Loucy (cell line): ENCODE data around the gene CNNM1.

Experiments used
- EZH2phosphoT487 ChIP-seq: fragments of 200-600 bp; IDR thresholded peaks from 2 replicates; pipeline ENCODE4 v1.6.1; 2018; ENCODE audit warnings: antibody characterized with exemption, mild to moderate bottlenecking, moderate library complexity, borderline replicate concordance
- TF ChIP-seq, protein P1 (sequence below): fragments of 200-600 bp; sonication (generic); conservative IDR thresholded peaks from 2 replicates; pipeline ENCODE4 v1.5.1; 2014; ENCODE audit warnings: mild to moderate bottlenecking, antibody characterized with exemption, low read length

DNA sequence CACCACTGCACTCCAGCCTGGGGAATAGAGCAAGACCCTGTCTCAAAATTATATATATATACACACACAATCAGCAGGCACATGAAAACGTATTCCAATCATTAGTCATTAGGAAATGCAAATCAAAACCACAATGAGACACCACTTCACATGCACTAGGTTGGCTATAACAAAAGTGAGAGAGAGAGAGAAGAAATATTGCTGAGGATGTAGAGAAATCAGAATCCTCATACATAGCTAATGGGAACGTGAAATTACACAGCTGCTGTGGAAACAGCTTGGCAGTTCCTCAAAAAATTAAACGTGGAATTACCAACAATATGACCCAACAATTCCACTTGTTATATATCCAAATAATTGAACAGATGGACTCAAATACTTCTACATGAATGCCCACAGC, 43.3 kb upstream of the CNNM1 start:
- TF ChIP-seq, protein P1, sequence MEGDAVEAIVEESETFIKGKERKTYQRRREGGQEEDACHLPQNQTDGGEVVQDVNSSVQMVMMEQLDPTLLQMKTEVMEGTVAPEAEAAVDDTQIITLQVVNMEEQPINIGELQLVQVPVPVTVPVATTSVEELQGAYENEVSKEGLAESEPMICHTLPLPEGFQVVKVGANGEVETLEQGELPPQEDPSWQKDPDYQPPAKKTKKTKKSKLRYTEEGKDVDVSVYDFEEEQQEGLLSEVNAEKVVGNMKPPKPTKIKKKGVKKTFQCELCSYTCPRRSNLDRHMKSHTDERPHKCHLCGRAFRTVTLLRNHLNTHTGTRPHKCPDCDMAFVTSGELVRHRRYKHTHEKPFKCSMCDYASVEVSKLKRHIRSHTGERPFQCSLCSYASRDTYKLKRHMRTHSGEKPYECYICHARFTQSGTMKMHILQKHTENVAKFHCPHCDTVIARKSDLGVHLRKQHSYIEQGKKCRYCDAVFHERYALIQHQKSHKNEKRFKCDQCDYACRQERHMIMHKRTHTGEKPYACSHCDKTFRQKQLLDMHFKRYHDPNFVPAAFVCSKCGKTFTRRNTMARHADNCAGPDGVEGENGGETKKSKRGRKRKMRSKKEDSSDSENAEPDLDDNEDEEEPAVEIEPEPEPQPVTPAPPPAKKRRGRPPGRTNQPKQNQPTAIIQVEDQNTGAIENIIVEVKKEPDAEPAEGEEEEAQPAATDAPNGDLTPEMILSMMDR: no peak
- TF ChIP-seq EZH2phosphoT487: no peak
